NT2/D1 (cell line): ENCODE measurements around the gene EPB41L5.

Source experiments
- SUZ12 ChIP-seq: IDR thresholded peaks from 2 replicates; pipeline ENCODE4 v1.6.1; 2011; ENCODE audit not compliant: insufficient read length, insufficient read depth; ENCODE audit errors: extremely low read depth
- YY1 ChIP-seq: IDR thresholded peaks from 2 replicates; pipeline ENCODE4 v1.6.1; 2011; ENCODE audit not compliant: insufficient read length, insufficient read depth
- ZNF274 ChIP-seq: IDR thresholded peaks from 2 replicates; pipeline ENCODE4 v1.6.1; 2011; ENCODE audit warnings: mild to moderate bottlenecking, low read depth, low read length

DNA sequence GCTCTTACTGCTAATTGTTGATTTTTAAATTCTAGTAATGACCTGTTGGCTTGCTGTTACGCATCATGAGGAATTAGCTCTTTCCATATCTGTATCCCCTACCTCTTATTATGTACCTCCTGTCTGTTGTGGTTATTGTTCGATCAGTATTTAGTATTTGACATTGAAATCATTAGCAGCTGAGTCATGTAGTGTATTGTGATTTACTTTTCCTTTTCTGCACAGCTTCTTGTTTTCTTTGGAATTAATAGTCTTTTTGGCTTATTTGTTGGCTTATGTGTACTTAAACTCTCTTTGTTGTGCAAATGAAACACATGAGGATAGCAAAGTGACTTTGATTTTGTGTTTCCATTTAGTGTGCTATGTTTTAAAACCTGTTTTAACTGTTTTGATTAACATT, 4.3 kb downstream of the EPB41L5 start:
- TF ChIP-seq ZNF274: no peak
- TF ChIP-seq SUZ12: no peak
- TF ChIP-seq YY1: no peak
